ENCODE data around the gene NAGPA.
A peak's percentile ranks its signal among the peaks of the same experiment; 100 is the strongest.

Gene NAGPA

GRCh38 chr16:5073279-5073629 is 39.5 kb upstream of the NAGPA start:
- no peak for TF ChIP-seq MYC (IDR thresholded peaks at IDR 0.05; ENCODE audit: low read depth, low read length)
- no peak for TF ChIP-seq POLR2A (IDR thresholded peaks at IDR 0.05; ENCODE audit: extremely low read depth, insufficient read length)
- TF ChIP-seq MAX (IDR thresholded peaks at IDR 0.05; ENCODE audit: low read depth, low read length): no peak
- no peak for TF ChIP-seq CTCF (IDR thresholded peaks at IDR 0.05; ENCODE audit: low read depth, low read length)
- H3K4me3 ChIP-seq (ENCODE audit: low read depth, low read length): peak overlapping the region; percentile 96
- DNase-seq (ENCODE audit: low read depth): no peak

GRCh38 chr16:5072334-5073278 is 38.9 kb upstream of the NAGPA start:
- no peak for DNase-seq (ENCODE audit: low read depth)
- peak overlapping the region; percentile 96 for H3K4me3 ChIP-seq (ENCODE audit: low read depth, low read length)
- TF ChIP-seq POLR2A (IDR thresholded peaks at IDR 0.05; ENCODE audit: extremely low read depth, insufficient read length) (no peak), MYC (IDR thresholded peaks at IDR 0.05; ENCODE audit: low read depth, low read length) (no peak), MAX (IDR thresholded peaks at IDR 0.05; ENCODE audit: low read depth, low read length) (no peak), CTCF (IDR thresholded peaks at IDR 0.05; ENCODE audit: low read depth, low read length) (no peak)

GRCh38 chr16:5071681-5072333 is 38.1 kb upstream of the NAGPA start, which contains the start of gene ALG1:
Gene ALG1, plus strand, starts transcription at chr16:5071843. Its CDS starts 7 bp downstream, at chr16:5071850.
- peak within 1 kb of the TSS; percentile 96 for H3K4me3 ChIP-seq (ENCODE audit: low read depth, low read length)
- TF ChIP-seq CTCF (IDR thresholded peaks at IDR 0.05; ENCODE audit: low read depth, low read length) (no peak), POLR2A (IDR thresholded peaks at IDR 0.05; ENCODE audit: extremely low read depth, insufficient read length) (peak; percentile 93), MYC (IDR thresholded peaks at IDR 0.05; ENCODE audit: low read depth, low read length) (peak; percentile 84; the same call in 1 of the 2 replicates), MAX (IDR thresholded peaks at IDR 0.05; ENCODE audit: low read depth, low read length) (peak; percentile 95)
- DNase-seq (ENCODE audit: low read depth): peak; percentile 89

- H3K4me3 ChIP-seq (ENCODE audit: low read depth, low read length): peak overlapping the region; percentile 96
- TF ChIP-seq MYC (IDR thresholded peaks at IDR 0.05; ENCODE audit: low read depth, low read length) (no peak), POLR2A (IDR thresholded peaks at IDR 0.05; ENCODE audit: extremely low read depth, insufficient read length) (no peak), CTCF (IDR thresholded peaks at IDR 0.05; ENCODE audit: low read depth, low read length) (no peak), MAX (IDR thresholded peaks at IDR 0.05; ENCODE audit: low read depth, low read length) (no peak)
These were observed 37.6 kb upstream of the NAGPA start for GRCh38 chr16:5071341-5071680.

GRCh38 chr16:5070431-5071186 is 36.9 kb upstream of the NAGPA start:
- no peak for DNase-seq (ENCODE audit: low read depth)
- TF ChIP-seq CTCF (IDR thresholded peaks at IDR 0.05; ENCODE audit: low read depth, low read length): no peak
- TF ChIP-seq MYC (IDR thresholded peaks at IDR 0.05; ENCODE audit: low read depth, low read length): no peak
- TF ChIP-seq MAX (IDR thresholded peaks at IDR 0.05; ENCODE audit: low read depth, low read length): no peak
- no peak for TF ChIP-seq POLR2A (IDR thresholded peaks at IDR 0.05; ENCODE audit: extremely low read depth, insufficient read length)

More at GRCh38 chr16:5071341-5071680, 37.6 kb upstream of the NAGPA start:
- DNase-seq (ENCODE audit: low read depth): no peak

More at GRCh38 chr16:5070431-5071186, 36.9 kb upstream of the NAGPA start:
- H3K4me3 ChIP-seq (ENCODE audit: low read depth, low read length): no peak overlapping the region

Data from NB4 (cell line).